HG02852 (cell line): Measurements from ENCODE around the gene C4orf46.
A peak's percentile ranks its signal among the peaks of the same experiment; 100 is the strongest.

ENCODE experiments used
- ATAC-seq: cut with Tn5 transposase; IDR thresholded peaks from one replicate; pipeline ENCODE4 v1.9.1; 2021; ENCODE audit warnings: mild to moderate bottlenecking, moderate library complexity; ENCODE audit not compliant: unreplicated experiment

The C4orf46 gene

DNA sequence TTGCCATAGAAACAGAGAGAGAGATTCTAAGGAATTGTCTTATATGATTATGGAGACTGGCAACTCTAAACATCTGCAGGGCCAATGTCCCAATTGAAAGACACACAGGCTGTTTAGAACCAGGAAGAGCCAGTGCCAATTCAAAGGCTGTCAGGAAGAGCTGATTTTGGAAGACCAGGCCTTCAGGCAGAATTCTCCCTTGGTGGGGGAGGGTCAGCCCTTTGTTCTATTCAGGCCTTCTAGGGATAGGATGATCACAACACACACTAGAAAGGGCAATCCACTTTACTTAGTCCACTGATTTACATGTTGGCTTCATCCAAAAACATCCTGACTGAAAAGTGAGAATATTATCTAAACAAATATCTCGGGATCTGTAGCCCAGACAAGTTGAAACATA, 15.2 kb downstream of the C4orf46 start:
- no peak for ATAC-seq

GRCh38 chr4:158652920-158653319, 18.8 kb downstream of the C4orf46 start:
- no peak for ATAC-seq

GRCh38 chr4:158649111-158649680, 22.5 kb downstream of the C4orf46 start:
- ATAC-seq, result no peak

GRCh38 chr4:158644760-158645159, 26.9 kb downstream of the C4orf46 start:
- no peak for ATAC-seq

DNA sequence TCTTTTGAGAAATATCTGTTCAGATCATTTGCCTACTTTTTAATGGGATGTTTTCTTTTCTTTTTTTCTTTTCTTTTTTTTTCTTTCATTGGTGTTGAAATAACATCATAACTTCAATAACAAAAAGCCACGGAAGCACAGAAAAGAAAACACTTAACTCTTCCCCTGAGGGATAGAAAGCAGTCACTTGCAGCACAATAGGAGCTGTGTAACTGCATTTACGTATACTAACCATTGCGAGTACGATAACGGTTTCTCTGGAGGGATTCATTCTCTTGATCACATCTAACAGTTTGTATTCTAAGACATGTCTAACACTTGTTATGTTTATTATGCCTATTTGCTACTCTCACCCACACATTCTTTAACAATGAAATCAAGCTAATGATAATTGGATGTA, 27.3 kb downstream of the C4orf46 start:
- ATAC-seq, result no peak

DNA sequence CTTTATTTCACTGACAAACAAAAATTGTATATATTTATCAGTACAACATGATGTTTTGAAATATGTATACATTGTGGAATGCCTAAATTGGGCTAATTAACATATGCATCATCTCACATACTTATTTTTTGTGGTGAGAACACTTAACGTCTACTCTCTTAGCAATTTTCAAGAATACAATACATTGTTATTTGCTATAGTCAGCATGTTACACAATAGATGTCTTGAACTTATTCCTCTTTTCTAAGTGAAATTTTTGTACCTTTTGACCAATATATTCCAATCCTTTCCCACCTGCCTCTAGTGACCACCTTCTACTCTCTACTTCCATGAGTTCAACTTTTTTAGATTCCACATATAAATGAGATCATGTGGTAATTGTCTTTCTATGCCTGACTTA, 35.1 kb downstream of the C4orf46 start:
- ATAC-seq, result no peak

DNA sequence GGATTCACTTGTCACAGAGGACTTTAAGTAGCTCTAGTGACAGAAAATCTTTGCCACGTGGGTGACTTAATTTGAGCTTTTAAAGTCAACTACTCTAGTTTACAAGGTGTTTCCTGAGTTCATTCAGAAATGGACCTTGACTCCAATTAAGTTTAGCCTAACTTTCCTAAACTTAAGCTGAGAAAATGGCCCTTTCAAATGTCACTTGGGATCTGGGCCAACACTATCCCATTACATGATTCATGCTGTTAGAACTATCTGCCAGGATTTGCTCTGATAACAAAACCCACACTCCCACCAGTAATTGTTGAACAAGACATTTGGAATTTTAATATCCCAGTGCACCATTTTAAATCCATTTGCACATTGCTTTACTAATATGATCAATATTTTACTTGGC, 40.8 kb downstream of the C4orf46 start:
- no peak for ATAC-seq

GRCh38 chr4:158625544-158625943, 46.1 kb downstream of the C4orf46 start:
- no peak for ATAC-seq

- peak; percentile 93 for ATAC-seq
Measured at GRCh38 chr4:158624889-158625478, 46.7 kb downstream of the C4orf46 start.

DNA sequence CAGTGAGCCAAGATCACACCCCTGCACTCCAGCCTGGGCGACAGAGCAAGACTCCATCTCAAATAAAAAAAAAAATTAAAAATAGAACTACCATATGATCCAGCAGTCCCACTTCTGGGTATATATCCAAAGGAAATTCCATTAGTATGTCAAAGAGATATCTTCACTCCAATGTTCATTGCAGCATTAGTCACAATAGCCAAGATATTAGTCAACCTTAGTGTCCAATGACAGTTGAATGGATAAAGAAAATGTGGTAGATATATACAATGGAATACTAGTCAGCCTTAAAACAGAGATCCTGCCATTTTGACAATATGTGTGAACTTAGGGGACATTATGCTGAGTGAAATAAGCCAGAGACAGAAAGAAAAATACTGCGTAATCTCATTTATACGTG, 49.4 kb downstream of the C4orf46 start:
- no peak for ATAC-seq

DNA sequence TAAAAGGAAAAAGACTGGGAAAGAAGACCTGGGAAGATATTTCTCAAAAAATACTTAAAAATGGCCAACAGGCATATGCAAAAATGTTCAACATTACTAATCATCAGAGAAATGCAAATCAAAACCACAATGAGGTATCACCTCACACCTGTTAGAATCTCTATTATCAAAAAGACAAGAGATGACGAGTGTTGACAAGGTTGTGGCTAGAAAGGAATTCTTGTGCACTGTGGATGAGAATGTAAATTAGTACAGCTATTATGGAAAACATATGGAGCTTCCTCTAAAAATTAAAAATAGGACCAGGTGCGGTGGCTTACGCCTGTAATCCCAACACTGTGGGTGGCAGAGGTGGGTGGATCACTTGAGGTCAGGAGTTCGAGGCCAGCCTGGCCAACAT, 50.0 kb downstream of the C4orf46 start:
- no peak for ATAC-seq

GRCh38 chr4:158617956-158618355, 53.7 kb downstream of the C4orf46 start:
- ATAC-seq, result no peak
